Adrenal gland (tissue), 5 donors: ENCODE measurements around the gene RAPH1.

Experiments
- POLR2A ChIP-seq, 2 donors: fragments of 450-650 bp; IDR thresholded peaks; one replicate each; pipeline ENCODE4 v1.6.1; 2017; ENCODE audit warnings: antibody characterized with exemption in 2 of 2, mild to moderate bottlenecking in 2 of 2, moderate library complexity in 1 of 2
- TF ChIP-seq, protein P1 (sequence below), 6 experiments: fragments of 450-650 bp in 4 of 6; fragments of 200-600 bp in 2 of 6; sonication (generic) in 1 of 6; IDR thresholded peaks; 1 replicate in 5 of 6; 2 replicates in 1 of 6; pipeline versions ENCODE4 v1.5.1 to v1.8.0; 2016 to 2021; ENCODE audit warnings: antibody characterized with exemption in 6 of 6, mild to moderate bottlenecking in 2 of 6, moderate library complexity in 1 of 6
- donor health status: DM: no; HTN: no; CAD: no.

DNA sequence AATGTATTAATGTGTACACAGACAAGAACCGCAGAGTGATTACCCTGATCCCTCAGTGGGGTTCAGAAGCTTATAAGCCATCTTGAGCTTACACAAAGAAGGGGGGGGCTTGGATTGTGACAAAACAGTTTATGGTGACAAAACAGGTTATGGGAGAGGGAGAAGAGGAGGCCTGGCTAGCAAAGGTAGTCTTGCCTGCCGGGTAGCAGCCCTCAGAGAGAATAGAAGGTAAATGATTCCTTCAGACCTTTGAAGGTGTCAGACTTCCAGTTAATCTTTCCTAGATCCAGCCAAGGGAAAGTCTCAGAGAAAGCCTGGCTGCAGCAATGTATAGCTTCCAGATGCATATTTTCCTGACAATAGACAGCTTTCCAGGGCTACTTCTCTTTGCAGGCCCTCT lies 44.6 kb upstream of the RAPH1 start:
- TF ChIP-seq, protein P1, sequence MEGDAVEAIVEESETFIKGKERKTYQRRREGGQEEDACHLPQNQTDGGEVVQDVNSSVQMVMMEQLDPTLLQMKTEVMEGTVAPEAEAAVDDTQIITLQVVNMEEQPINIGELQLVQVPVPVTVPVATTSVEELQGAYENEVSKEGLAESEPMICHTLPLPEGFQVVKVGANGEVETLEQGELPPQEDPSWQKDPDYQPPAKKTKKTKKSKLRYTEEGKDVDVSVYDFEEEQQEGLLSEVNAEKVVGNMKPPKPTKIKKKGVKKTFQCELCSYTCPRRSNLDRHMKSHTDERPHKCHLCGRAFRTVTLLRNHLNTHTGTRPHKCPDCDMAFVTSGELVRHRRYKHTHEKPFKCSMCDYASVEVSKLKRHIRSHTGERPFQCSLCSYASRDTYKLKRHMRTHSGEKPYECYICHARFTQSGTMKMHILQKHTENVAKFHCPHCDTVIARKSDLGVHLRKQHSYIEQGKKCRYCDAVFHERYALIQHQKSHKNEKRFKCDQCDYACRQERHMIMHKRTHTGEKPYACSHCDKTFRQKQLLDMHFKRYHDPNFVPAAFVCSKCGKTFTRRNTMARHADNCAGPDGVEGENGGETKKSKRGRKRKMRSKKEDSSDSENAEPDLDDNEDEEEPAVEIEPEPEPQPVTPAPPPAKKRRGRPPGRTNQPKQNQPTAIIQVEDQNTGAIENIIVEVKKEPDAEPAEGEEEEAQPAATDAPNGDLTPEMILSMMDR (IDR thresholded peaks at IDR 0.05): no peak
- no peak for TF ChIP-seq POLR2A (IDR thresholded peaks at IDR 0.05)
